HG02759 (cell line): ENCODE data around the gene FZR1.
"Not testable (repeated sequence)": the region's sequence is repeated elsewhere in the genome, so short reads cannot be mapped to it uniquely, and the experiment has no call there.

Source experiments
- ATAC-seq: cut with Tn5 transposase; IDR thresholded peaks from one replicate; pipeline ENCODE4 v1.9.1; 2021; ENCODE audit warnings: mild to moderate bottlenecking, moderate library complexity; ENCODE audit not compliant: unreplicated experiment

Gene FZR1

DNA sequence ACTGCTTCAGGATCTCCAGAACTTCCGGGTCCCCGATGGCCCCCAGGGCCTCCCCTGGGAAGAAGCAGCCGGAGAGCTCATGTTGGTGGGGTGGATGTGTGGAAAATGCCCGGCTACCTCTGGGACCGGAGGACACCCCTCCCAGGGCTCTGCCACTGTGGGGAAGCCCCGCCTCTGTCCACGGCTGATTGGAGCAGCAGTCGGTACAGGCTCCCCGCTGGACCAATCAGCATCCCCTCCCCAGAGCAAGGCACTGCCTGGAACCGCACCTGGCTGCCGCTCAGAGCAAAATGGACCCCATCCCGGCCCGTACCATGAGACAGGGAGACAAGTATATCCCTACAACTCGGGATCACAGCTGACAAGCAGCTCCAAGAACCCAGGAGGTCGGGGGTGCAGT lies 12.1 kb upstream of the FZR1 start:
- no peak for ATAC-seq

DNA sequence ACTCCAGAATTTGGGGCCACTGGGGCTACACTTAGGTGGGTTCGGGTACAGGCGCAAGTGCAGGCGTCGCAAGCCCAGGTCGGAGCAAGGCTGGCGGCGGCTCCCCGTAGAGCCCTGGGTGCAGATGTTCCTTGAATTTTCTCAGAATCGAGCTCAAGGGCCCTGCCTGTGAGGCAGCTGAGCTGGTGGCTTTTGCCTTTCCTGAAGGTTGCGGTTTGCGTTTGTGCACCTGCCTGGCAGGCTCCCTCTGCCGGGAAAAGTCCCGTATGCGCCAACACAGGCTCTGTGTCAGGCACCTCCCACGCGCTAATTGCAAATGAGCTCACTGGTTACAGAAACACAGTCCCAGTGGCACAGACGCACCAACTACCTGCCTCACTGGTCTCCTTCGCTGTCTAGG lies 11.6 kb upstream of the FZR1 start:
- no peak for ATAC-seq

DNA sequence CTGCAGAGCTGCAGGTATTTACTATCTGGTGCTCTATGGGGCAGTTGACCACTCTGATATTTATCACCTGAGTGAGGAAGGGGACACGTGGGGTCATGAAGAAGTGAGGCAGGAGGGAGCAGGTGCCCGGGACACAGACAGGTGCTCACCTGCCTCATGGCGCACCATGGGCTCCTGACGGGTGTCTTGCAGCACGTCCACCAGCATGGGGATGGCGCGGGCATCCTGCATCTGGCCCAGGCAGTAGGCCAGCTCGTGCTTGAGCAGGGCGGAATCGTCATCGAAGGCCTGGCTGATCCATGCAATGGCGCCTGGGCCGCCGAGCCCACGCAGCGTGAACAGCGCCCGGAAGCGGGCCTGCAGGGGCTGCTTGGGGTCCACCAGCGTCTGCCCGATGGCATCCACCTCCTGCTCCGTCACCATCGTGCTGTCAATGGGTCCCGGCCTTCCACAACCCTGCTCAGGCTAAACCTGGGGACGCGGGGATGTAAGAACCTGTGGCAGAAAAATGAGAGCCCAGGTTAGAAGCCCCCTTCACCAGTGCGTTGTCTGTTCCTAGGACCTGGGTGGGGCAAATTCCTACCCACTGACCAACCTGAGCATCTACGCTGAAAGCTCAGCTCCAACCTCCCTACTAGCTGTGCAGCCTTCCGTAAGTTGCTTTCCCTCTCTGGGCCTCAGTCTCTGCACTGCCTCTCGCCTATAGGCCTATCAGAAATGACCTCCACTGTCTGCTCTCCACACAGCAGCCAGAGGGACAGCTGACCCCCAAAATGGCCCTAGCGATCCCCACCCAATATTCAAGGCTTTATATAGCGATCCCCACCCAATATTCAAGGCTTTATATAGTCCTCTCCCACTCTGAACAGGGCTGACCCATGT lies 9.5 kb upstream of the FZR1 start:
- no peak for ATAC-seq

DNA sequence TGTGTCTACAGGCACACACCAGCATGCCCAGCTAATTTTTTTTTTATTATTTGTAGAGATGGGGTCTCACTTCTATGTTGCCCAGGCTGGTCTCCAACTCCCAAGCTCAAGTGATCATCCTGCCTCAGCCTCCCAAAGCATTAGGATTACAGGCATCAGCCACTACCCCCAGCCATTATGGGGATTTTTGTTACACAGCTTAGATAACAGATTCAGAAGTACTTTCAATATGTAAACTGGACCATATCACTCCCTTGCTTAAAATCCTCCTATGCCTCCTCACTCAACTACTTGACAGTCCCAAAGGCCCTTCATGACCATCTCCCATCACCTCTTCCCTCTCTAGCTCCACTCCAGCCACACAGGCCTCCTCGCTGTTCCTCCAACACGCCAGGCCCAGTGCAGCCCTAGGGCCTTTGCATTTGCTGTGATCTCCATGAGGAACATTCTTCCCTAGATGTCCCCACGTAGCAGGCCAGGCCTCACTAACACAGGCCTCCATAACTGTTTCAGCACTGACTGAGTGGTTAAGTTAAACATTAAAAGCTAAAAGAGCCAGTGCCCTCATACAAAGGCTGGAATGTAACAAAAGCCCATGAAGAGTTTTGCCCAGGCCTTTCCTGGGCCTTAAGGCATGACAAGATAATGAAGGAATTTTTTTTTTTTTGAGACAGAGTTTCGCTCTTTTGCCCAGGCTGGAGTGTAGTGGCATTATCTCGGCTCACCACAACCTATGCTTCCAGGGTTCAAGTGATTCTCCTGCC lies 8.2 kb upstream of the FZR1 start:
- ATAC-seq = no peak

DNA sequence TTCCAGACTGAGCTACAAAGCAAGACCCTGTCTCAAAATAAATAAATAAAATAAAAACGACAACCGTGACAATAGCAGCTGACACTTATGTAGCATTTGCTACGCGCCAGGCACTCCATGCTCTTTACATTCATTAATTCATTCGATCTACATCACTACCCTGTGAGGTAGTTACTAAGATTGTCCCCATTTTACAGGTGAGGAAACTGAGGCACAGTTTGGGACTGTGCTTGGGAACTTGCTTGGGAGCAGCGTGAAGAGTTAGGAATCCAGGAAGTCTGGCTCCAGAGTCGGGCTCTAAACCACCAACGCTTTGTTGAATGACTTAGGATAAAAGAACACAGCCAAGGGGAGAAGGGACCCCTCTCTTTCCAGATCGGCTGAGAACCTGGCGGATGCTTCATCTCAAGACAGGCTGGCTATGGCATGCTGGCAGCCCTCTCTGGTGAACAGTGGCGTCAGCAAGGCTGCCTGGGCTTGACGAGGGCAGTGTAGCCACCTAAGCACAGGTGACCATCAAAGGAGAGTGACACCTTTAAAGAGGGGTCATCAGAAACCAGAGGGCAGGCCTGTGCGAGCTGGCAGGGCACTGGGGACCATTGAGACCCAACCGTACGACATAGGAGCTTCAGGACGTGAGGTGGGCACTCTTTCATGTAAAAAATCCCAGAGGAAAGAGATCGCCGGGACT lies 6.2 kb upstream of the FZR1 start:
- ATAC-seq = no peak

DNA sequence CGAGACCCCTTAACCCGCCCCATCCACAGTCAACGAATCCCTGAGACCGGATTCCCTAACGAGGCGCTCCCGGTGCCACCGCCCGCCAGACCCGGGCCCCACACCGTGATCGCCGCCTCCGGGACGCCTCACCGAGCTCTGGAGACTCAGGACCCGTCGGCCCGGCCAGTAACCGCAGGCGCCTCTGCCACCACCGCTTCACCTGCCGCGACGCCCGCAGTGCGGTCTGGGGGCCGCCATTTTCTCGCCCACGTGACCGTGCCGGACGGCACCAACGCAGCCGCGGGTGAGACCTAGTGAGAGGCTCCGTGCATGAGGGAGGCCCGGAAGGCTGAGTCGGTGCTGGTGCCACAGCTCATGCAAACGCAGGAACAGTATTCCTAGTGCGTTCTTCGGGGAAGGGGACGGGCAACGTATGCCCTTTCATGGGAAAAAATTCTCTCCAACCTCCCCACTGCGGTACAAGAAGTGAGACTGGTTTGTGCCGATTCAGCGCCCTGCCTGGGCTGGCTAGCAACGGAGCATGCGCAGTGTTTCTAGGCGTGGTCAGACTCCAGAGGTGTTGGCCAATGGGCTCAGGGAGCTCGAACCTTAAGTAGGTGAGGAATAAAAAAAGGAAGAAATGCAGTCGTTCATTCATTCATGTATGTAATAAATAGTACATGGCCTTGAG lies 5.5 kb upstream of the FZR1 start, which contains the start of gene DOHH:
DOHH (minus strand) TSS at position 246 of the 673 bp plus-strand sequence. CDS start 3,860 bp downstream, outside the sequence.
- ATAC-seq = peak; percentile 92

DNA sequence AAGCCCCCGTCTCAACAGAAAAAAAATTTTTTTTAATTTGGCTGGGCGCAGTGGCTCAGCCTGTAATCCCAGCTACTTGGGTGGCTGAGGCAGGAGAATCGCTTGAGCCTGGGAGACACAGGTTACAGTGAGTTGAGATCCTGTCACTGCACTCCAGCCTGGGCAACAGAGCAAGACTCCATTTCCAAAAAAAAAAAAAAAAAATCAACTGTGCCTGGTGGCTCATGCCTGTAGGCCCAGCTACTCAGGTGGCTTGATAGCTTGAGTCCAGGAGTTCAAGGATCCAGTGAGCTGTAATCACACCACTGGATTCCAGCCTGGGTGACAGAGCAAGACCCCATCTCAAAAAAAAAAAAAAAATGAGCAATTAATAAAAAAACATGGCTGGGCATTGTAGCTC lies 4.3 kb upstream of the FZR1 start:
- no peak for ATAC-seq

DNA sequence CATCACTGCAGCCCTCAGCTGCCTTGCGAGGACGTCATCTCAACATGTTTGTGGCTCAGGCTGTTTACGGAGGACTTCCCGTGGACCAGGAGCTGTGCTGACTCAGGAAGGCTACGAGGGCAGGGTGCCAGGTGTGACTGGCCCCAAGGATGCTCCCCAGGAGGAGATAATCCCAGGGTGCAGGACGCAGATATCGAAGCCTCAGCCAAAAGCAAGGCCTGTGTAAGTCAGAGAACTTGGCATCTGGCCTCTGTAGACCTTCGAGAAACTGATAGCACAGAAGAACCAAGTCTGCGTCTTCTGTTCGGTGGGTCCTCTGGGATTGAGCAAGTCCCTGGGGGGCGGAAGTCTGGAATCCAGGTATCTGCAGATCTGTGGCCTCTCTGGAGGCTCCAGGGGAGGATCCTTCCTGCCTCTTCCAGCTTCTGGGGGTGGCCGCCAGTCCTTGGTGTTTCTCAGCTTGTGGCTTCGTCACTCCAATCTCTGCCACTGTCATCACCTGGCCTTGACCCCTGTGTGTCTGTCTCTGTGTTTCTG lies 3.0 kb upstream of the FZR1 start:
- no peak for ATAC-seq

DNA sequence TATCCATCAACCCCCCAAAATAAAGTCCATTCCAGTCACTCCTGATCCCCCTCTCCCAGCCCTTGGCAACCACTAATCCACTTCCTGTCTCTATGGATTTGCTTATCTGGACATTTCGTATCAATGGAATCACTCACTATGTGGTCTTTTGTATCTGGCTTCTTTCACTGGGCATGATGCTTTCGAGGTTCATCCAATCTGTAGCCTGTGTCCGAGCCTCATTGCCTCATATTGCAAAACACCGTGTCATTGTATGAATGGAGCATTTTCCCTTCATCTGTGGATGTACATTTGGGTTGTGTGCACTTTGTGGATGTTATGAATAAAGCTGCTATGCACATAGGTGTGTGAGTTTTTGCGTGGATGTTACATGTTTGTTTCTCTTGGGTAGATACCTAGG lies 1.4 kb upstream of the FZR1 start:
- ATAC-seq = no peak

DNA sequence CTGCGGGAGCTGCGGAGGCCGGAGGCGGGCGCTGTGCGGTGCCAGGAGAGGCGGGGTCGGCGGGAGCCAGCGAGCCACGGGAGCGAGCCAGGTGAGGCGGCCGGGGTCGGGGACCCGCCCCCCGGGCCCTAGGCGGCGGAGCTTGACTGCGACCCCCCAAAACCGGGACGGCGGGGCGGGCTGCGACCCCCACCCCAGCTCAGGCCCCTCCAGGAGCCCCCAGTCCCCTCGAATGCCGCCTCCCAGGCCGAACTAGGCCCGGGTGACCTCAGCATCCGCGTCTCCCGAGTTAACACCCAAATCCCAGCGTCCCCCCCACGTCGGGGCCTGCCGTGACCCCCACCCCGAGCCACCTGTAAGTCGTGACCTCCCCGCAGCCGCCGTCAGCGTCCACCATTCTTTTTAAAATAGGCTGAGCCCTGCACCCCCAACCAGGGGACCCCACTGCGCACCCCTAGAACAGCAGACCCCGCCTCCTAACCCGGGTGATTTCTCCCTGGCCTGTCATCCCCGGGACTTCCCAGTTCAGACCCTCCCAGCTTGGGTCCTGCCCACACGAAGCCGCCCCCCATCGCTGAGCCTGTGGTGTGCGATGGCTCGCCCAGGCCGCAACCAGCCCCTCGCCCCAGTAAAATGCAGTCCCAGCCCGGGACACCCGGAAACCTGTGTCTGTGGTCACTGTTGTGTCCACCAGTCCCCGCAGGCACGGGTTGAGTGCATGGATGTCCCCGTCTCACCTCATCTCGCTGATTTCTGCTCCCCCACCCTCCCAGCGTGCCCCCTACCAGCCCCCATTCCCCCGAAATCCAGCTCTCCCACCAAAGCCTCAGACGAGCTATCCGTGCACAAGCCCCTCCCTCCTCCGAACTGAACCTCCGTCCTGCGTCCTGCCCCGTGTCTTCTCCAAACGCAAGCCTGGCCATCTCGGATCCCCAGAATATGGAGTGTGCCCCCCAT lies 551 bp downstream of the FZR1 start:
- ATAC-seq = no peak

DNA sequence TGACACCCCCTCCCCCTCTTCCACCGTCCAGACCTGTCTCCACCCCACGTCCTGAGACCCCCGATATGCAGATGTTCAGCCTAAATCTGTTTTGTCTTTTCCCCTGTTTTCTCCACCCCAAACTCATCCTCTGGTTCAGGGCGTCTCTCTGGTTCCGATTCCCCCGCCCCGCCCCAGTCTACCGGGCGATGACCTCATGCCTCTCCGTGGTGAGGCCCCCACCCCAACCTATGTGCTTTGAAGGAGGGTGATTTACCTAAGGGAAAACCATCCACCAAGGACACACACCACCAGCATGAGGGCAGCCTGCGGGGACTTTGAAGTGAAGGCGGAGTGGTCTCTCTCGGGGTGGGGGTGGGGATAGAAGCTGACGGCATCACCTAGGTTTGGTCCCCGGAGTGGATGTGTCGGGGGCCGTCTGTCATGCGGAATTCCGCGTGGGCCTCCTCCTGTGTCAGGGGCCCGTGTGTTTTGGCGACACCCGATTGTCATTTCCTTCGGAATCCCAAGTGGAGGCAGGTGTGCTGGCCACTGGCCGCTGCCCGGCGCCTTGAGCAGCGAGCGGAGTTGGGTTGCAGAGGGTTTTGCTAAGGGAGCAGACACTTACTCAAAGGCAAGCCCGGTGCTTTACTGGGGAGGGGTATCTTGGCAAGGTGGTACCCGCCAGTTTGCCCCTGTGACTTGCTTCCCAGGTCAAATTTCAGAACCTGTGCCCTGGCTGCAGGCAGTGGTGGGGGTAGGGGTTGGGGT lies 1.4 kb downstream of the FZR1 start:
- ATAC-seq = no peak

DNA sequence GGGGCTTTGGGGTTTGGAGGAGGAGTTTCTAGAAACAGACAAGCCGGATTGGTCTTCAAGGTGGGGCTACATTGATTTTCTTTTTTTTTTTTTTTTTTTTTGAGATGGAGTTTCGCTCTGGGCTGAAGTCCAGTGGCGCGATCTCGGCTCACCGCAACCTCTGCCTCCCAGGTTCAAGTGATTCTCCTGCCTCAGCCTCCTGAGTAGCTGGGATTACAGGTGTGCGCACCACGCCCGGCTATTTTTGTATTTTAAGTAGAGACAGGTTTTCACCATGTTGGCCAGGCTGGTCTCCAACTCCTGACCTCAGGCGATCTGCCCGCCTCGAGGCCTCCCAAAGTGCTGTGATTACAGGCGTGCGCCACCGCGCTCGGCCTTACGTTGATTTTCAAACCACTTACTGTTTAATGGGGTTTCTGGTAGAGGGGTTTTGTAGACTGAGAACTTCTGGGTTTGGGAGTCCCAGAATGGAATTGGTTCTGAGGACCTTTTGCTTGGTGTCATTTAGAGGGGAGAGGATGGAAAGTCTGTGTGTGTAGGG lies 2.1 kb downstream of the FZR1 start:
- not testable (repeated sequence) for ATAC-seq

DNA sequence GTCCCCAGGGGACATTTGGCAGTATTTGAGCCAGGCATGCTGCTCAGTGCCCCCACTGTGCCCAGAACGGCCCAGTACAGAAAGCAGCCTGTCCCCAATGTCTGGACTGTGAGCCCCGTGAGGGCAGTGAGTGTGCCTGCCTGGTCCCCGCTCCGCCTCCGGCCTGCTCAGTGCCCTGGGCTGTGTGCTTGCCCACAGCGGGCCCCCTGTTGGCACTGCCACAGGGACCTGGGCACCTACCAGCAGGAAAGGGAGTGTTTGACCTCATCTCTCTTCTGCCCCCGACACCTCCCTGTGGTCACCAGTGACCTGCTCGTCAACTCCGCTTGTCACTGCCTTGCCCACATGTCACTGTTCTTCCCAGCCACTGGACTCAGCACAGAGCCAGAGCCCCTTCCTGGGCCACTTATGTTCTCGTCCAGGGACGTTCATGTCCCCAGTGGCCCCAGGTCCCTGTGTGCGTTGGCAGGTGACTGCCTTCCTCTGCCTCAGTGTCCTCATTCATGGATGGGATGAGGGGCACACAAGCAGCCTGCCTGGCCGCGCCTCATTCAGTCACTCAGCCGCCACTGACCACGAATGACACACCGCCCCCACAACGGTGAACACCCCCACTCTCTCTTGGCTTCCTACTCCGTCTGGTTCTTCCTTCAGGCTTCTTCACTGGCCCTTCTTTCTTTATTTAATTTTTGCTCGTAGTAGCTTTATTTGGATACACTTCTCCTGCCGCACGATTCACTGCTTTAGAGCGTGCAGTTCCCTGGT lies 2.8 kb downstream of the FZR1 start:
- ATAC-seq = no peak

DNA sequence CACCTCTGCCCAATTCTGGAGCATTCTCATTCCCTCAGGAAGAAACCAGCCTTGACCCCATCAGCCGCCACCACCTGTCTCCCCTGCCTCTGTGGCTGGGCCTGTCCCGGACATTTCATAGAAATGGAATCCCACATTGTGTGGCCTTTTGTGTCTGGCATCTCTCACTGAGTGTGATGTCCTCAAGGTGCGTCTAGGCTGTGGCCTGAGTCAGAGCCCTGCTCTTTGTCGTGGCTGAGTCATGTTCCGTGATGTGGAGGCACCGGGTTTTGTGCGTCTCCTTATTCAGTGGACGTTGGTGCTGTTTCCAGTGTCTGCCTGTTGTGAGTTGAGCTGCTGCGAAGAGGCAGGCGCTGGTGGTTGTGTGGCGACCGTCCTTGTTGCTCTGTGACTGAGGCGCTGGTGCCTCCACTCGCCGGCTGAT lies 3.5 kb downstream of the FZR1 start:
- ATAC-seq = no peak

DNA sequence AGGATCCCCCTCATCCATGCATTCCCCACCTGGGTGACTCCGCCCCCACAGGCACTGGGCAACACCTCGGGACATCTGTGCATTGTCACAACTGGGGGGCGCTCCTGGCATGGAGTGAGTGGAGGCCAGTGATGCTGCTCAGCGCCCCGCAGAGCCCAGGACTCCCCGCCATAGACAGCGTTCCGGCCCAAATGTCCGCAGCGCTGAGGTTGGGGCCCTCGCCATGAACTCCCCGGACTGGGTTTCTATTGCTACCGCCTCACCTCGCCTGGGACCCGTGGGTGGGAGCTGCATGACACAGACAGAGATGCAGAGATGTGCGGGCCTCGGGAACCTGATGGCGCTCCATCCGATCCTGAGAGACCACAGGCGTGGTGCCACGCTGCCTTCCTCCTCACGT lies 4.6 kb downstream of the FZR1 start:
- ATAC-seq = no peak

DNA sequence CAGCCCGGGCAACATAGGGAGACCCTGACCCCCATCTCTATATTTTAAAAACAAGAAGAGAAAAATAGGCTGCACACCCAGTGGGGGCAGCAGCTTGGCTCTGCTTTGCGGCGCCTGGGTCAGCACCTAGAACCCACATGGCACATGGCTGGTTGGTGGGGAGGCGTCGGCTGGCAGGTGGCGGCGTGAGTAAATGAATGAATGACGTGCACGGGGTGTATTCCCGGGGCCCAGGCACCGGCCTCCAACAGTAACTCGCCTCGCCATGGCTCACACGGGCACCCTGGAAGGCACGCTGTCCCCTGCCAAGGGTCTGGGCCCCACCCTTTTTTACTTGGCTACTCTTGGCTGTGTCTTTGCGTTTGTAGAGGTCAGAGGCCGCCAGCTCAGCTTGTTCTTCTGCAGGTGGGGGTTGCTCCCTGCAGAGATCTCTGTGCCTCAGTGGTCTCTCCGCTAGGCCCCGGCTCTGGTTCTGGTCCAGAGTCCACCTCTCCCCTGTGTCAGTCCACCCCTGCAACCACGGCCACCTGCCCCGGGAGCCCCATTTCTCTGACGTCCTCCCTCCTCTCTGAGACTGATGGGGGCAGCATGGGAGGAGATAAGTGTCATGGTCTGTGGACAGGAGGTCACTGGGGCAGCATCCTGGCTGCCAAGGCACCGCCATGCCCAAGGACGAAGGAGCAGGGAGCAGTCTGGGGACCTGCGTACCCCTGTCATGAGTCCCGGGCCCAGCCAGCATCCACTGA lies 5.6 kb downstream of the FZR1 start:
- no peak for ATAC-seq

DNA sequence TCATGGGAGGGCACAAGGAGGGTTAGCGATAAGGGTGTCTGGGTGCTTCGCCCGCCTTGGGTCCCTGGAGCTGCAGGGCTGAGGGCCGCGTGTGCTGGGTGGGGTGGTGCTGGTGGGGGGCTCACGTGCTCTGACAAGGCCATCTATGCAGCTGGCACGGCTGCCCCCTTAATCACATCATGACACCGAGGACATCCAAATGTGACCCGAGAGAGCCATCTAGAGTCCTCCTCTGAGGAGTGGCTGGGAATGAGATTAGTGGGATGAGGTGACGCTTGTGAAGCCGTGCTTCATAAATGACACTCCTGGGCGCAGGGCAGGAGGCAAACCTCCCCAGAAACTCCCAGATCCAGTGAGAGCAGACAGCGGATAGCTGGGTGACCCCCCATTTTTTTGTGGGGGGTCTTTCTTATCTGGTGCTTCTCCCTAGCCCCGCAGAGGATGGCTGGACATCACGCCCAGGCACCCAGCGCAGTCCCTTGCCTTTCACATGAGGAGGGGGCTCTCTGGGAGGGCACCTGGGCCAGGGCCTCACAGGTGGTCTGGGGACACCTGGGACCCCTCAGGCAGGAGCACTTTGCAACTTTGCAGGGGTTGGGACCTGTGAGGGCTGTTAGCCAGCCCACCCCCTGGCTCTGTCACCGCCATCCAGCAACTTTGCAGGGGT lies 6.6 kb downstream of the FZR1 start:
- no peak for ATAC-seq
